HG03457 (cell line): ENCODE results near the gene SLC7A6OS.
"Not testable (repeated sequence)": the region's sequence is repeated elsewhere in the genome, so short reads cannot be mapped to it uniquely, and the experiment has no call there.

Source experiments
- ATAC-seq: cut with Tn5 transposase; IDR thresholded peaks from one replicate; pipeline ENCODE4 v1.9.1; 2021; ENCODE audit warnings: moderate number of reproducible peaks; ENCODE audit not compliant: unreplicated experiment

The SLC7A6OS gene

DNA sequence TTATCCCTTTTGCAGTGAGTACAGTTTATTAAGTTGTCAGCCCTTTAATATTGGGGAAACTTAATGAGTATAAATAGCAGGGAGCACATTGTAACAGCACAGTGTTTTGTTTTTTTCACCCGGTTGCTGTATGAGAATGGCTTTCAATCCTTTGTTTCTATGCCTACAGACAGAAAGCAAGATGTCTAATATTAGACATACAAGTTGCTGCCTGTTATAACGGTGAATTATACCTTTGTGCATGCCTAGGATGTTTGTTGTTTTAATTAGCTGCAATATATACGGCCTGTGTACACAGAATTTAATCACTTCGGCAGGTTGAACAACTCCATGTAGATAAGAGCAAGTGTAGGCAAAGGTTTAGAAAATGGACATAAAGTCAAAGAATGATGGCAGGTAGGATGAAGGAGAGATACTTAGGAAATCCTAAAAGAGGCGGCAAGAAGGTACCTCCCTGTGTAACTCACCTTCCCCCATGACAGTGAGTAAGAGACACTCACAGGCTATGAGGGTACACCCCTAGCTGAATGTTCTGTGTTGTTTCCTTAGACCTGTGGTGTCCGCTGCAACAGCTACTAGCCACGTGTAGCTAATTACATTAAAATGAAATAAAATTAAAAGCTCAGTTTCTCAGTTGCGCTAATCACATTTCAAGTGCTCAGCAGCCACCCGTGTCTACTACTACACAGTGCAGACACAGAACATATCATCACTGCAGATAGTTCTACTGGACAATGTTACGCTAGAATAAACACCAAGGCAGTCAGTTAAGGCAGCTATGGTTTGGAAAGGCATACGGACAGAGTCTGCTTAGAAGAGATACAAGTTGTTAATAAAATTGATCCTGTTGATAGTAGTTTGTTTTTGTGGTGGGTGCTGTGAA lies 10.9 kb downstream of the SLC7A6OS start:
- ATAC-seq = no peak

DNA sequence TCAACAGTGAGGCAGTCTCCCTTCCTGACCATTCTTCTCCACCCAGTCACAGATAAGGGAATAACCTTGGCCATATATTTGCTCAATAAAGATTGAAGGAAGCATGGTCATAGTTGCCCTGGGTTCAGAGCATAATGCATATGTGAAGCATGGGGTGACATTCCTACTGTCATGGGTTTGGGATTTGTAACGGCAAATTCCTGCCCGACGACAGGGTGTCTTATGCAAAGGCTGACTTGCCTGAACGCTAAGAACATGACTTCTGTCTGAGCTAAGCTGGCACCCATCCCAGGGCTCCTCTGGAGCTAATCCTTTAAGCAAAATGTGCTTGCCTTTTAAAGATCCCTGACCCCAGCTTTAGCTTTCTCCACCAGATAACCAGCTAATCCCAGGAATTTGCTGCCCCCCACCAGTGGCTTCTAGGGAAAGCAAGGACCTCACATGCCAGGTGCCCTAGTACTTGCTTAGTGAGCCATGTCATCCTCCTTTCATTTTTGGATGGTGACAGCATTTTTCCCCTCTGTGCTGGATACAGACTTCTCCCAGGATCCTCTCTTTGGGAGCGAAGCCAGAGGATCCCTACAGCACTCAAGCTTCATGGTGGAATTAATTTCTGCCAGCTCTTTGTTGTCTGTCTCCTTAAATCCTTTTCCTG lies 11.7 kb downstream of the SLC7A6OS start:
- ATAC-seq = no peak

DNA sequence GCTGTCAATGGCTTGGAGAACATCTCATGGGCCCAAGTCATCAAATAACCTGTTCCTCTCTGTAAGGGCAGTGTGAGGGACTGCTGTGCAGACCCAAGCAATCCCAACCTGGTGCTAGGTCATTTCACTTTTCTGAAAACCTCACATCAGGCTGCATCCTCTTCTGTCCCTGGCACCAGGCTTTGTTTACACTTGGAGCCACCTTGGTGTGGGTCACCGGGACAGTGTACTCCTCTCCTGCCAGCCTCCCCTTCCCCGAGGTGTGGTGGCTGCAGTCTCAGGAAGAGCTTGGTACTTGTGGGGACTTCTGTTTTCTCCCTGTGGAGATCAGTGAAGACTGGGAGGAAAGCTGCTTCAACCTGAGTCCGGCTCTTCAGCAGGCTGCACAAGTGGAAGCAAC lies 12.4 kb downstream of the SLC7A6OS start:
- no peak for ATAC-seq

DNA sequence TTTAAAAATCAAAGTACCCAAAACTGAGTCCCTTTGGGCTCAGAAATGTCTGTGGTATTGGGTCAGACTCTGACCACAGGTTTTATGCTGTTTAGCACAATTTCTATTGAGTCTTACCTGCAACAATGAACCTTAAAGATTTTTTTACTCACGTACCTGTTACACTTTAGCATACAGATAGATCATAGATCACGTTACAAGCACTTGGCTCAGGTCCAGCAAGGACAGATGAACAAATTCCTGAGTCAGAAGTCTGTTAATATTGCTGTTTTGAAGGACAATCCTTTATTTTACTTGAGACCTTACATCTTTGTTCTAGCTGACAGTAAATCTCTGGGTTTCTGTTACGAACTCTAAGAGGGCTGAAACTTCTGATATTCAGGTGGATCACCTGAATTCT lies 12.8 kb downstream of the SLC7A6OS start:
- no peak for ATAC-seq

DNA sequence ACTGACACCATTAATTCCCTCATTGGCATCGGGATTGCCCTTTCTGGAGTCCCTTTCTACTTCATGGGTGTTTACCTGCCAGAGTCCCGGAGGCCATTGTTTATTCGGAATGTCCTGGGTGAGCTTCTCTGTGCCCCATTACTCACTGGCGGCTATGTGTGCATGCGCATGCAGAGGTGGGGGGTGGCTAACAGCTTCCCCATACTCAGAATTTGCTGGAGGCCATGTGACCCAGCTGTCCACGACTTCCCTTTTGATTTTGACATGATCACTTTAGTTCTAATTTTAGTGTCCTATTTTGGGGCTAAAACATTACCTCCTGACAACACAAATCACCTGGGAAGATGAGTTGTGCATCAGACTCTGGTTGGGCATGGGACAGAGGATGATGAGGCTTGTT lies 14.1 kb downstream of the SLC7A6OS start:
- ATAC-seq = no peak

DNA sequence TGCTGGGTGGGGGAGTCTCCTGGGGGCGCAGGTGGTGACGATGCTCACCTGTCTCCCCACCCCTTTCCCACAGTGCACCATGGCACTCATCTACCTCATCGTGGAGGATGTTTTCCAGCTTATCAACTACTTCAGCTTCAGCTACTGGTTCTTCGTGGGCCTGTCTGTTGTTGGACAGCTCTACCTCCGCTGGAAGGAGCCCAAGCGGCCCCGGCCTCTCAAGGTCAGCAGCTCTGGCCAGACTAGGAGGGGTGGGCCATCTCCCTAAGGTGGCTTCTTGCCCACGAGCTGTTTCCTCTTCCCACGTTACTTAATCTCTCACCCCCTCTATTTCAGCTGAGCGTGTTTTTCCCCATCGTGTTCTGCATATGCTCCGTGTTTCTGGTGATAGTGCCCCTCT lies 14.5 kb downstream of the SLC7A6OS start:
- no peak for ATAC-seq

DNA sequence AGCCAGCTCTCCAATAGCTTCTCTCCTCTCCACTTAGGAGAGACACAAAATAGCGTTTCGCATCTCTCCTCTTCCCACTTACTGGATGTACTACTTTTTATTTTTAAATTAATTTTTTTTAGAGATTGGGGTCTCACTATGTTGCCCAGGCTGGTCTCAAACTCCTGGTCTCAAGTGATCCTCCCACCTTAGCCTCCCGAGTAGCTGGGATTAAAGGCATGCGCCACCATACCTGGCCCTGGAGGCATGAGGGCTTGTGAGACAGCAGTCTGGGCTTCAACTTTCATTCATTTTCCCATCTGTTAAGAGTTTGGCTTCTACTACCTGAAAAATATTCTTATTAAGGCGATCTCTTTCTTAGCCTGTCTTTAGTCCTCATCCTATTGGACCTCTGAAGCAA lies 18.3 kb downstream of the SLC7A6OS start:
- no peak for ATAC-seq

DNA sequence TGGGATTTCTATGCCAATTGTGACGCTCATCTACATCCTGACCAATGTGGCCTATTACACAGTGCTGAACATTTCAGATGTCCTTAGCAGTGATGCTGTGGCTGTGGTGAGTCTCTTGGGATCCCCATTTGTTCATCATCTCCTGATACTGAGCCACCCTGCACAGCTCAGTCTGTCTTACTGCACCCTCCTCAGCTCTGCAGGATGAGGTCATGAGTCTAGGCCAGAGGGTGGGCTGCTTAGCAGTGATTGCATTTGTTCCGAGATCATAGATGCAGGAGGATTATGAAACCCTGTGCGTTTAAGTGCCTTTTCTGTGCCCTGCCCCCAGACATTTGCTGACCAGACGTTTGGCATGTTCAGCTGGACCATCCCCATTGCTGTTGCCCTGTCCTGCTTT lies 19.5 kb downstream of the SLC7A6OS start:
- ATAC-seq = no peak

DNA sequence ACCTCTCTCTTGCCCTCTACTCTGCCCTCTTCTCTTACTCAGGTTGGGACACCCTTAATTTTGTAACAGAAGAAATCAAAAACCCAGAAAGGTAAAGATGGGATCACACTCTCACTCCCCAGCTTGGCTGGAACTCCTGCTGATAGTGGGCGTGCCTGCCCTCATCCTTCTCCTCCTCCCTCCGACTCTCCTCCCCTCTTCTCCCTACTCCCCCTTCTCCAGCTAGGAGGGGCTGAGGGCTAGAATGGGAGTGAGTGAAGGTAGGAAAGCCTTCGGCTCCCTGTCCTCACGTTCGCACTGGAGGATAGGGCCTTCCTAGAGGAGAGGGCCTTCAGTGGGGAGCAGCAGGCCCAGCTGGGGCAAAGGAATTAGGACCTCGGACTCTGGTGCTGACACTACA lies 20.3 kb downstream of the SLC7A6OS start:
- no peak for ATAC-seq

DNA sequence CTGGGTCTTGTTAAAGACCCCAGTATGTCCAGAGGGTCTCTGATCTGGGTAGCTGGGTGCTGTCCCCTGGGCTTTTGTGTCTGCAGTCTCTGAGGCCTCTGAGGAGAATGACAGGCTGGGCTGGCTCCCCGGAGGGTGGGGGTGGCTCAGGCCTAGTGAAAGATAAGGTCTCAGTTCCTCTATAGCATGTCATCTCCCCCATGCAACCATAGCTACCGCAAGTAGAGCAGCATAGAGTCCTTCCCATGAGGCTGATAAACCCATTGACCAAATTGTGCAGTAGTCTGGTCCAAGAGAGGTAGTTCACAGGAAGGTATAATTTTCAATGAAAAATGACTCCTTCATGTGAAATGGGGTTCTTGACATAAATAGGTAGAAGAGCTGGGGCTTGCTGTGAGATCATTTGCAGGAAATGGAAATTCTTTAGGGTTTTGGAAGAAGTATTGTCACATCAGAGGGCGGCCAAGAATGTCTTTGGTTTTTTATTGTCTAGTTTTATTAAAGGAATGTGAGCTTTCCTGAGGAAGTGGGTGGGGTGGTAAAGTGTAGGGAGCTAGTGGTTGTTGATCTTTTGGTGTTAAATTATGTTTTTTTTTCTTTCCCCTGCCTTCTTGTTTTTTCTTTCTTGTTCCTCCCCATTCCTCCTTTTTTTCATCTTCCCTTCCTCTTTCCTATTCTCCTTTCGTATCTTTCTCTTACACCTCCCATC lies 21.0 kb downstream of the SLC7A6OS start:
- peak; percentile 74 for ATAC-seq

DNA sequence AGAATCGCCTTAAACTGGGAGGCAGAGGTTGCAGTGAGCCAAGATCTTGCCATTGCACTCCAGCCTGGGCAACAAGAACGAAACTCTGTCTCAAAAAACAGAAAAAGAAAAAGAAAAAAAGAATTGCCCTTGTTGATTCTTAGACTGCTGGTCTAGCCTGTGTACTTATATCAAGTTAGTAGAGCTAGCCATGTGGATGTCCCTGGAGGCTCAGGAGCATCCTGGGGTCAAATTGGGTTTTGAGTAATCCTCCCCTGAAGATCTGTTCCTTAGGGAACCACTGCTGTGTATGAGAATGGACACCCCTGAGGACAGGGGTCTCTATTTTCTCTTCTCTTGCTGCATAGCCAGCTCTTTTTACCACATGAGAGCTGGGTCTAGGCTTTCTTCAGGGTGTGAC lies 21.5 kb downstream of the SLC7A6OS start:
- no peak for ATAC-seq

DNA sequence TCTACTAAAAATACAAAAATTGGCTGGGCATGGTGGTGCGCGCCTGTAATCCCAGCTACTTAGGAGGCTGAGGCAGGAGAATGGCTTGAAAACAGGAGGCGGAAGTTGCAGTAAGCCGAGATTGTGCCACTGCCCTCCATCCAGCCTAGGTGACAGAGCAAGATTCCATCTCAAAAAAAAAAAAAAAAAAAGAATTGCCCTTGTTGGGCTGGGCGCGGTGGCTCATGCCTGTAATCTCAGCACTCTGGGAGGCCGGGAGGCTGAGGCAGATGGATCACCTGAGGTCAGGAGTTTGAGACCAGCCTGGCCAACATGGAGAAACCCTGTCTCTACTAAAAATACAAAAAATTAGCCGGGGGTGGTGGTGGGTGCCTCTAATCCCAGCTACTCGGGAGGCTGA lies 21.9 kb downstream of the SLC7A6OS start:
- not testable (repeated sequence) for ATAC-seq

DNA sequence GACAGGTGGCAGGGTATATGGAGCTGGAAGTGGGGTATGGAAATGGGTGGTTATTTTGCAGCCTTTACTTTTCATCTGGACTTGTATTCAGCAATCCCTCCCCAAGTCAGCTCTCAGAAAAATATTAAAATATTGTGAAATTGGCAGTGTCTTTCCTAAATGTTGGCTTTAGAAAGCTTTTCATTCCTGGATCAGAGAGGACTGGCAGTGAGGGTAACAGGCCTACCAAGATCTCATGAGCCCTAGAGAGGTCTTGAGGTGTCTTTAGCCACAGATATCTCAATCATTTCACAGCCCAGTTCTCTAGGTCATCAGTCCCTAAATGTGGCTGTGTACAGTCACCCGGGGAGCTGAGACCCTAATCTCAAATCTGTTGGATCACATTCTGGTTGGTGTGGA lies 22.5 kb downstream of the SLC7A6OS start:
- ATAC-seq = no peak

DNA sequence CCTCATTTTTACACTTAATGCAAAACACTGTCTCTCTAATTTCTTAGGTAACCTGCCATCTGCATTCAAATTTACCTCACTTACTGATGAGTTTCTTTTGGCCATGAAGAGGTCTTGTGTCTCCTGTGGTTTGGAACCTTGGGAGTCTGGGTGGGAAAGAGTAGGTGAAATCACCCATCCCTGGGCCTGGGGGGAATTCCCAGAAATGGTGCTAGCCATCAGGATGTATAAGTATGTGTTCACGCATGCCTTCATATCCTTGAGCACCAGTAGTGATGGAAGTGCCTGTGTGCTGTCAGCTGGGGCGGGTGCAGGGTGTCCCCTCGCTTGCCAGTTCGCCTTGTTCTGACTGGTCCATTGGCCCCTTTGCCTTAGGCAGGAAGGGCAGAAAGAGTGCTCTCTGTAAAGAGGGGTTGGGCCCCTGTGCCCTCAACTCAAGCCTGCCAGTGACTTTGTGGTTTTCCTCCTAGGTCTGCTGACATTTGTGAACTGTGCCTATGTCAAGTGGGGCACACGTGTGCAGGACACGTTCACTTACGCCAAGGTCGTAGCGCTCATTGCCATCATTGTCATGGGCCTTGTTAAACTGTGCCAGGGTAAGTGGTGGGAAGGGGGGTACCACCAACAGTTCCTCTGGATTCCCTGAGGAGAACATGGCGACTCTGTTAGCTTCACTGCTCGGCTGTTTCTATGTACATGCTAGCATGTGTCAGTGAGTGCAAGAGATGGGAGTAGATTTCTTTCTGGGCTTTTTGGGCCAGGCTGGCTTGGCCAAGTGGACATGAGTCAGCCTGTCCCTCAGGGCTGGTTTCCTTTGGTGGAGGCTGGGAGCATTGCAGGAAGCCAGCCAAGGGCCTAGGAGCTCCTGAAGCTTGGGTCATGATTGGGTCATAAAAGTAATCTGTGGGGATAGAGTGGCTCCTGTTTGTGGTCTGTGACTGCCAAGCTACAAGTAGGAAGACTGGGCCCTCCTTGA lies 23.2 kb downstream of the SLC7A6OS start:
- ATAC-seq = no peak

DNA sequence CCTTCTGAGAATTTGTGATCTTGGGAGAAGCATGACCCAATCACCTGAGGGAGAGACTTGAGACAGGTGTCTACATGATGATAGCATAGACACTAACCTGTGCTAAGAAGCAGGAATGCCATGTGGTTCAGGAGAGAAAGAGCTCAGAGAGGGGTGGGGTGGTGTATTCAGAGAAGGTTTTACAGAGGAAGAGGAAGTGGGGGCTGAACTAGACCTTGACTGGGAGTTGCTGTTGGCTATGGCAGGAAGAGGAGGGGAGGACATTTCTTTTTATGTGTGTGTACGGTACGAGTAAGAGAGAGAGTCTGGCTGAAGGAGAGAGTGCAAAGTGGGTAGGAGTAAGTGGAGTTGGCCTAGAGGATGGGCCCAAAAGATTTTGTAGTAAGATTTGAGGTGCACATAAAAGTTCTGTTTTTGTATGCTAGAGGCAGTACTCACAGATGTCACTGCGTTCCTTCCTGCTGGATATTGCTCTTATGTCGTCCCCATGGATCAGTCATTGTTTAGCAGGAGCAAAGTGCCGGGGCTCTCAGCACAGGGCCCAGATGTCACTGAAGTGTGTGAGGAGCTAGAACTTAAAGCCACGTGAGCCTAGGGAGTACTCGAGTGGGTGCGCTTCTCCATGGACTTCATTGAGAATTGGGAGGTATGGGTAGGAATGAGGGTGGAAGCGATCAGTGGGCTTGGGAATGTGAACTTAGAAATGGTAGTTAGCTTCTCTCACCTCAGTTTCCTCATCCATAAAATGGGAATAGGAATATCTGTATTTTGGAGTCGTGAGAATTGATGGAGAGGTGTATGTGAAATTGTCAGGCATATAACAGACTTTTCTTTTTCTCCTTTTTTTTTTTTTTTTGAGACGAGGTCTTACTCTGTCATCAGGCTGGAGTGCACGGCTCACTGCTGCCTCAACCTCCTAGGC lies 24.3 kb downstream of the SLC7A6OS start:
- ATAC-seq = no peak

DNA sequence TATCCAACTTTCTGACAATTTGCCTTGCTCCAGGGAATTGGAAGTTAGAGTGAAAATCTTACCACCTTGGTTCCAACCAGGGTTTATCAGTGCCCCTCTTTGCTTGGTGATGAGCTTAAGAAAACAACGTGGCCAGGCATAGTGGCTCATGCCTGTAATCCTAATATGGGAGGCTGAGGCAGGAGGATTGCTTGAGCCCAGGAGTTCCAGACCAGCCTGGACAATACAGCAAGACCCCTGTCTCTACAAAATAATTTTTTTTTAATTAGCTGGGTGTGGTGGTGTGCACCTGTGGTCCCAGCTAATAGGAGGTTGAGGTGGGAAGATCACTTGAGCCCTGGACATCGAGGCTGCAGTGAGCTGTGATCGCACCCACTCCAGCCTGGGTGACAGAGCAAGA lies 25.1 kb downstream of the SLC7A6OS start:
- no peak for ATAC-seq

DNA sequence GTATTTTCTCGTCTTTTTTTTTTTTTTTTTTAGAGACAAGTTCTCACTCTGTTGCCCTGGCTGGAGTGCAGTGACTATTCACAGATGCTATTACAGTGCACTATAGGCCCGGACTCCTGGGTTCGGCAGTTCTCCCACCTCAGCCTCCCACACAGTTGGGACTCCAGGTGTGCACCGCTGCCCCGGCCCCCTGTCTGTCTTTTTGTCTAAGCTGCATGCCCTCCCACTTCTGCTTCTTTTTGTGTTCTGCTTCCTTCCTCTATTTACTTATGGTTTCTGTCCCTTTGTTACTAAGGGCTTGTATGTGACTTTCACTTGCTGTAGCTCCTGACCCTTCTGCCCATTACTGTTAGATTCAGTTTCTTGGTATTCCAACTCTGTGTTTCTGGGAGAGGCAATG lies 25.9 kb downstream of the SLC7A6OS start:
- no peak for ATAC-seq

DNA sequence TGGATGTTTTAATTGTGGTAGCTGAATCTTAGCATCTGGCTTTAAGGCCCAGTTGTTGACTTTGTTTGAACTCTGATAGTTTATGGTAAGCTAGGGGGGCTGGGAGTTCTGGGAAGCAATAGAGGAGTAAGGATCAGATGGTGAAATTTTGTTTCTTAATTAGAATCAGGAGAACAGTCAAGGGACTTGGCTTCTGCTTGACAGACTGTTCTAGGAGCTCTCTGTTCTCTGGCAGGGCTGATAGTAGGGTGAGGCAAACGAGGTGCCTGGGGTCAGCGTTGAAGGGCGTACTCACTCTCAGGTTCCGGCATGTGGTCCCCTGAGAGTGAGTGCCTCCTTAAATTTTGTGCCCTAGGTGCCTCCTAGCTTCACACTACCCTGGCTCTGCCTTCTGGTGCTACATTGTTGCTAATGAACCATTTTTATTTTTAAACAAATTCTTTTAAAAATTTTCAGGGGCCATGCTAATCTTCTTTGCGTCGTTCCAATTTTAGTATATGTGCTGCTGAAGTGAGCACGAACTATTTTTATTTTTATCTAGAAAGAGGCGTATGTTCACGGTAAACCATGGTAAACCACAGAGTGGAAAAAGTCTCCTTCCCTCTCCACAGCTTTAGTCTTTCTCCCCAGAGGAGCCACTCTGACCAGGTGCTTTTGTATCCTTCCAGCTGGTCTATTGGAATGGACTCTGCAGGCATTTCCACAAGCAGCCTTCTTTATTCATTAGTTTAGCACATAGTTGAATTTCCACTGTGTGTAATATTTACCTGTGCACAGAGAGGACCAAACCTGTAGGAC lies 26.7 kb downstream of the SLC7A6OS start:
- no peak for ATAC-seq

DNA sequence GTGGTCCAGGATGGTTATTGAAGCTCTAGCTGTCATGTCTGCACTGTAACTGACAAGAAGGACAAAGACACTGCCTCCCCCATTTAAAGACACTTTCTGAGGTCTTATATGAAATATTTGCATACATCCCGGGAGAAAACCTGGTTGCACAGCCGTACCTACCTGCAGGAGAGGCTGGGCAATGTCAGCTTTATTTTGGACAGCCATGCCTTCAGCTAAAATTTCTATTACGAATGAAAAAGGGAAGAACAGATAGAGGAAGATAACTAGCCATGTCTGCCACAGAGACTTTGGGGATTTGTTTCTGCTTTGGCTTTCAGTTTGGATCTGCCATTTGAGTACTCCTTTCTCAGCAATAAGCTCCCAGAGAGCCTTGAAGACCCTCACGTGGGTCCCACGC lies 27.4 kb downstream of the SLC7A6OS start:
- no peak for ATAC-seq
